DOHH2 (cell line): ENCODE data around the gene NINJ2.

Experiments used
- CTCF ChIP-seq: fragments of 200-600 bp; sonication (generic); IDR thresholded peaks from one replicate; pipeline ENCODE4 v1.5.1; 2014; ENCODE audit warnings: antibody characterized with exemption, mild to moderate bottlenecking, low read depth, low read length; ENCODE audit not compliant: poor library complexity, severe bottlenecking
- EZH2phosphoT487 ChIP-seq: fragments of 200-600 bp; sonication (generic); IDR thresholded peaks from 2 replicates; pipeline ENCODE4 v1.6.1; 2017; ENCODE audit warnings: borderline replicate concordance, mild to moderate bottlenecking, antibody characterized with exemption, low read length, moderate library complexity, mixed read lengths

- TF ChIP-seq CTCF (no peak), EZH2phosphoT487 (no peak)
Observed at GRCh38 chr12:550473-551260, 112.6 kb downstream of the NINJ2 start.
